Neural cell (in vitro differentiated cells): ENCODE measurements around the gene TMEM119. TPM values are rescaled to one million over a fixed set of nuclear protein-coding genes. Genes with fewer than 3 reads are reported as not detected.

ENCODE experiments used
- H2AFZ ChIP-seq: fragments of 200-600, 300-800 bp; sonication (generic), shearing (Covaris generic); 2 replicates; pipeline ENCODE4 v1.6.0; 2014; ENCODE audit warnings: low read depth, mild to moderate bottlenecking, antibody characterized with exemption, low read length, moderate library complexity
- H3F3A ChIP-seq: fragments of 200-600 bp; shearing (Covaris generic); 2 replicates; pipeline ENCODE4 v1.6.1; 2016; ENCODE audit warnings: mild to moderate bottlenecking, moderate library complexity, mixed read lengths, antibody characterized with exemption, low read length; ENCODE audit not compliant: insufficient read depth, poor library complexity, severe bottlenecking
- H3K27ac ChIP-seq: fragments of 200-600, 300-800 bp; sonication (generic), shearing (Covaris generic); 2 replicates; pipeline ENCODE4 v1.5.1; 2014; ENCODE audit warnings: mild to moderate bottlenecking, low read length, moderate library complexity
- H3K27me3 ChIP-seq: fragments of 300-800, 200-600 bp; sonication (generic), shearing (Covaris generic); 2 replicates; pipeline ENCODE4 v1.6.0; 2014; ENCODE audit warnings: mild to moderate bottlenecking, low read depth, low read length, moderate library complexity; ENCODE audit not compliant: insufficient read depth
- H3K36me3 ChIP-seq: fragments of 300-800, 200-600 bp; sonication (generic), shearing (Covaris generic); 2 replicates; pipeline ENCODE4 v1.5.1; 2014; ENCODE audit warnings: mild to moderate bottlenecking, antibody characterized with exemption, low read length, moderate library complexity; ENCODE audit not compliant: insufficient read depth
- H3K4me2 ChIP-seq: fragments of 300-800, 200-600 bp; sonication (generic), shearing (Covaris generic); 2 replicates; pipeline ENCODE4 v1.6.0; 2014; ENCODE audit warnings: mild to moderate bottlenecking, low read length
- H3K4me3 ChIP-seq: fragments of 300-800, 200-600 bp; sonication (generic), shearing (Covaris generic); 2 replicates; pipeline ENCODE4 v1.5.1; 2014; ENCODE audit warnings: mild to moderate bottlenecking, low read length, moderate library complexity
- H3K79me2 ChIP-seq: fragments of 200-600 bp; shearing (Covaris generic); replicated peaks from 2 replicates; pipeline ENCODE4 v1.6.0; 2014; ENCODE audit warnings: mild to moderate bottlenecking, low read length, moderate library complexity; ENCODE audit not compliant: insufficient read depth
- H3K9ac ChIP-seq: fragments of 300-800, 200-600 bp; sonication (generic), shearing (Covaris generic); 2 replicates; pipeline ENCODE4 v1.6.1; 2016; ENCODE audit warnings: mild to moderate bottlenecking, low read length, mixed read lengths
- H3K9me2 ChIP-seq: fragments of 200-600 bp; shearing (Covaris generic); 2 replicates; pipeline ENCODE4 v1.6.1; 2016; ENCODE audit warnings: mild to moderate bottlenecking, low read length, mixed read lengths; ENCODE audit not compliant: insufficient read depth
- H3K9me3 ChIP-seq: fragments of 200-600, 300-800 bp; sonication (generic), shearing (Covaris generic); 2 replicates; pipeline ENCODE4 v1.6.1; 2016; ENCODE audit warnings: mild to moderate bottlenecking, mixed run types, low read length, moderate library complexity, mixed read lengths
- H4K20me1 ChIP-seq: fragments of 200-600 bp; shearing (Covaris generic); 2 replicates; pipeline ENCODE4 v1.6.1; 2016; ENCODE audit warnings: mild to moderate bottlenecking, mixed run types; ENCODE audit not compliant: insufficient read depth
- CTCF ChIP-seq: fragments of 450-650 bp; IDR thresholded peaks from 2 replicates; pipeline ENCODE4 v1.5.1; 2014; ENCODE audit warnings: antibody characterized with exemption, mild to moderate bottlenecking, moderate library complexity; ENCODE audit not compliant: poor library complexity, severe bottlenecking
- EP300 ChIP-seq: fragments of 450-650 bp; conservative IDR thresholded peaks from 2 replicates; pipeline ENCODE4 v1.6.1; 2014; ENCODE audit warnings: antibody characterized with exemption, mild to moderate bottlenecking, moderate library complexity; ENCODE audit not compliant: poor library complexity, severe bottlenecking
- EZH2 ChIP-seq: fragments of 200-600, 300-800 bp; shearing (Covaris generic), sonication (generic); IDR thresholded peaks from 2 replicates; pipeline ENCODE4 v1.6.1; 2014; ENCODE audit warnings: antibody characterized with exemption, low read length, borderline replicate concordance, mild to moderate bottlenecking; ENCODE audit not compliant: insufficient read depth, poor library complexity, severe bottlenecking
- RAD21 ChIP-seq: fragments of 450-650 bp; conservative IDR thresholded peaks from 2 replicates; pipeline ENCODE4 v1.6.1; 2014; ENCODE audit warnings: antibody characterized with exemption, mild to moderate bottlenecking, moderate library complexity
- REST ChIP-seq: IDR thresholded peaks from 2 replicates; pipeline ENCODE4 v1.6.1; 2012; ENCODE audit warnings: borderline replicate concordance
- SMC3 ChIP-seq: fragments of 450-650 bp; conservative IDR thresholded peaks from 2 replicates; pipeline ENCODE4 v1.6.1; 2014; ENCODE audit warnings: antibody characterized with exemption, mild to moderate bottlenecking, moderate library complexity; ENCODE audit not compliant: poor library complexity
- polyA plus RNA-seq: library from polyadenylated mRNA; depleted of rRNA; stranded (reverse); fragments of >200 nt; gene quantifications from 2 replicates; pipeline ENCODE4 v1.2.3, GENCODE V29; 2014

TMEM119 gene
- polyA plus RNA-seq, 1 donor from 2014 or later = not detected

- Histone ChIP-seq H3K4me2 (no peak overlapping the region), H2AFZ (no peak overlapping the region), H3F3A (no peaks in the 10 kb centered on the region), H3K9ac (no peak overlapping the region), H3K4me3 (no peak overlapping the region), H3K9me2 (no peaks in the 10 kb centered on the region), H3K36me3 (no peaks in the 10 kb centered on the region), H4K20me1 (no peaks in the 10 kb centered on the region), H3K9me3 (no peaks in the 10 kb centered on the region), H3K27ac (no peak overlapping the region), H3K79me2 (no peaks in the 10 kb centered on the region), H3K27me3 (no peaks in the 10 kb centered on the region)
- TF ChIP-seq CTCF (no peak), EZH2 (no peak), REST (no peak), EP300 (no peak), RAD21 (no peak)
Observed at GRCh38 chr12:108596854-108597558, 878 bp downstream of the TMEM119 start.

- Histone ChIP-seq H3K9me3 (no peaks in the 10 kb centered on the region), H4K20me1 (no peaks in the 10 kb centered on the region), H3K79me2 (no peaks in the 10 kb centered on the region), H3F3A (no peaks in the 10 kb centered on the region), H3K4me2 (no peak overlapping the region), H3K27ac (no peak overlapping the region), H3K27me3 (no peaks in the 10 kb centered on the region), H3K9ac (no peak overlapping the region), H2AFZ (no peak overlapping the region), H3K36me3 (no peaks in the 10 kb centered on the region), H3K9me2 (no peaks in the 10 kb centered on the region), H3K4me3 (no peak overlapping the region)
- no peak for TF ChIP-seq RAD21
- TF ChIP-seq EZH2 = no peak
- no peak for TF ChIP-seq EP300
- TF ChIP-seq SMC3 = no peak
Observed at GRCh38 chr12:108595711-108596647, 1.9 kb downstream of the TMEM119 start.
